ENCODE measurements around the gene PRPF6.
"Not testable (repeated sequence)": the region's sequence is repeated elsewhere in the genome, so short reads cannot be mapped to it uniquely, and the experiment has no call there.

The PRPF6 gene

GRCh38 chr20:63968928-63969760 is 11.8 kb upstream of the PRPF6 start:
- Histone ChIP-seq H3K9me2 (replicated peaks; ENCODE audit: control insufficient read depth, low read length) (no peaks in the 10 kb centered on the region), H3K9me3 (ENCODE audit: control insufficient read depth, insufficient read depth, low read length) (peaks cover 8% of the 10 kb centered on the region), H4K20me1 (ENCODE audit: control insufficient read depth, insufficient read depth, low read depth, low read length) (no peaks in the 10 kb centered on the region), H3K4me1 (ENCODE audit: control insufficient read depth, low read length) (peaks cover 40% of the 10 kb centered on the region), H3K79me2 (ENCODE audit: control insufficient read depth, low read length) (peaks cover 17% of the 10 kb centered on the region), H3K4me3 (ENCODE audit: low read length) (peak overlapping the region; percentile 78), H3K27me3 (ENCODE audit: control insufficient read depth, low read length) (no peaks in the 10 kb centered on the region), H3K27ac (ENCODE audit: low read depth, low read length) (peak overlapping the region; percentile 34), H3K36me3 (ENCODE audit: control insufficient read depth, low read length) (peaks cover 50% of the 10 kb centered on the region), H3K4me2 (ENCODE audit: low read length) (peak overlapping the region; percentile 92), H3F3A (ENCODE audit: control insufficient read depth, insufficient read depth) (peaks cover 9% of the 10 kb centered on the region)
- TF ChIP-seq CTCF (IDR thresholded peaks at IDR 0.05; ENCODE audit: low read depth, low read length, poor library complexity, severe bottlenecking) (no peak), EZH2phosphoT487 (IDR thresholded peaks at IDR 0.05; ENCODE audit: borderline replicate concordance, low read length) (no peak)

GRCh38 chr20:63969838-63970713 is 10.9 kb upstream of the PRPF6 start, which contains the start of gene ZNF512B:
ZNF512B (minus strand) TSS chr20:63969930; CDS start chr20:63967950, 1,980 bp downstream.
- Histone ChIP-seq H3K4me1 (ENCODE audit: control insufficient read depth, low read length) (peaks cover 42% of the 10 kb centered on the region), H3K9me2 (replicated peaks; ENCODE audit: control insufficient read depth, low read length) (no peaks in the 10 kb centered on the region), H4K20me1 (ENCODE audit: control insufficient read depth, insufficient read depth, low read depth, low read length) (no peaks in the 10 kb centered on the region), H3K27ac (ENCODE audit: low read depth, low read length) (peak within 1 kb of the TSS; percentile 34), H3F3A (ENCODE audit: control insufficient read depth, insufficient read depth) (peaks cover 9% of the 10 kb centered on the region), H3K36me3 (ENCODE audit: control insufficient read depth, low read length) (peaks cover 51% of the 10 kb centered on the region), H3K4me2 (ENCODE audit: low read length) (peak within 1 kb of the TSS; percentile 92), H3K79me2 (ENCODE audit: control insufficient read depth, low read length) (peaks cover 17% of the 10 kb centered on the region), H3K9me3 (ENCODE audit: control insufficient read depth, insufficient read depth, low read length) (peaks cover 8% of the 10 kb centered on the region), H3K27me3 (ENCODE audit: control insufficient read depth, low read length) (no peaks in the 10 kb centered on the region), H3K4me3 (ENCODE audit: low read length) (peak within 1 kb of the TSS; percentile 78)
- TF ChIP-seq CTCF (IDR thresholded peaks at IDR 0.05; ENCODE audit: low read depth, low read length, poor library complexity, severe bottlenecking) (no peak), EZH2phosphoT487 (IDR thresholded peaks at IDR 0.05; ENCODE audit: borderline replicate concordance, low read length) (no peak)

- no peaks in the 10 kb centered on the region for H4K20me1 ChIP-seq (ENCODE audit: control insufficient read depth, insufficient read depth, low read depth, low read length)
- peaks cover 8% of the 10 kb centered on the region for H3K9me3 ChIP-seq (ENCODE audit: control insufficient read depth, insufficient read depth, low read length)
- peaks cover 9% of the 10 kb centered on the region for H3F3A ChIP-seq (ENCODE audit: control insufficient read depth, insufficient read depth)
- H3K4me1 ChIP-seq (ENCODE audit: control insufficient read depth, low read length), result peaks cover 42% of the 10 kb centered on the region
- TF ChIP-seq CTCF (IDR thresholded peaks at IDR 0.05; ENCODE audit: low read depth, low read length, poor library complexity, severe bottlenecking) (no peak), EZH2phosphoT487 (IDR thresholded peaks at IDR 0.05; ENCODE audit: borderline replicate concordance, low read length) (no peak)
- H3K9me2 ChIP-seq (replicated peaks; ENCODE audit: control insufficient read depth, low read length), result no peaks in the 10 kb centered on the region
- H3K4me3 ChIP-seq (ENCODE audit: low read length), result no peak overlapping the region
- H3K27ac ChIP-seq (ENCODE audit: low read depth, low read length), result no peak overlapping the region
- peaks cover 17% of the 10 kb centered on the region for H3K79me2 ChIP-seq (ENCODE audit: control insufficient read depth, low read length)
- H3K36me3 ChIP-seq (ENCODE audit: control insufficient read depth, low read length), result peaks cover 50% of the 10 kb centered on the region
- peak overlapping the region; percentile 59; the same call in 1 of the 2 replicates for H3K4me2 ChIP-seq (ENCODE audit: low read length)
- no peaks in the 10 kb centered on the region for H3K27me3 ChIP-seq (ENCODE audit: control insufficient read depth, low read length)
Observed at GRCh38 chr20:63970714-63971431, 10.1 kb upstream of the PRPF6 start.

GRCh38 chr20:63971960-63972311 is 9.0 kb upstream of the PRPF6 start:
- H3K9me3 ChIP-seq (ENCODE audit: control insufficient read depth, insufficient read depth, low read length); H3K27ac ChIP-seq (ENCODE audit: low read depth, low read length); H3F3A ChIP-seq (ENCODE audit: control insufficient read depth, insufficient read depth); H3K9me2 ChIP-seq (replicated peaks; ENCODE audit: control insufficient read depth, low read length); H3K4me3 ChIP-seq (ENCODE audit: low read length); H4K20me1 ChIP-seq (ENCODE audit: control insufficient read depth, insufficient read depth, low read depth, low read length); H3K27me3 ChIP-seq (ENCODE audit: control insufficient read depth, low read length): not testable (repeated sequence)
- peak overlapping the region; percentile 16; the same call in 1 of the 2 replicates for H3K4me2 ChIP-seq (ENCODE audit: low read length)
- peaks cover 17% of the 10 kb centered on the region for H3K79me2 ChIP-seq (ENCODE audit: control insufficient read depth, low read length)
- peaks cover 42% of the 10 kb centered on the region for H3K4me1 ChIP-seq (ENCODE audit: control insufficient read depth, low read length)
- peaks cover 40% of the 10 kb centered on the region for H3K36me3 ChIP-seq (ENCODE audit: control insufficient read depth, low read length)
